GM18498 (cell line): ENCODE measurements around the gene CLTC.

Experiments
- ATAC-seq: cut with Tn5 transposase; IDR thresholded peaks from one replicate; pipeline ENCODE4 v1.9.1; 2021; ENCODE audit warnings: mild to moderate bottlenecking, moderate library complexity; ENCODE audit not compliant: unreplicated experiment

CLTC gene

GRCh38 chr17:59678918-59679317 is 59.2 kb downstream of the CLTC start:
- ATAC-seq: no peak

GRCh38 chr17:59680314-59680713 is 60.6 kb downstream of the CLTC start:
- ATAC-seq: no peak

GRCh38 chr17:59683283-59683682 is 63.6 kb downstream of the CLTC start:
- no peak for ATAC-seq

- no peak for ATAC-seq
Measured at GRCh38 chr17:59684967-59685366, 65.3 kb downstream of the CLTC start.

- no peak for ATAC-seq
Measured at GRCh38 chr17:59688008-59688407, 68.3 kb downstream of the CLTC start.

- no peak for ATAC-seq
Measured at GRCh38 chr17:59688496-59688895, 68.8 kb downstream of the CLTC start.

- no peak for ATAC-seq
Measured at GRCh38 chr17:59693582-59693981, 73.9 kb downstream of the CLTC start.

GRCh38 chr17:59694344-59694743 is 74.6 kb downstream of the CLTC start:
- ATAC-seq: no peak

GRCh38 chr17:59695945-59696681 is 76.4 kb downstream of the CLTC start:
- ATAC-seq: no peak

GRCh38 chr17:59696682-59697277 is 77.1 kb downstream of the CLTC start:
- no peak for ATAC-seq

- ATAC-seq: no peak
Measured at GRCh38 chr17:59698143-59698542, 78.4 kb downstream of the CLTC start.

- ATAC-seq: no peak
Measured at GRCh38 chr17:59699218-59699617, 79.5 kb downstream of the CLTC start.

GRCh38 chr17:59699786-59700185 is 80.1 kb downstream of the CLTC start:
- no peak for ATAC-seq

GRCh38 chr17:59702304-59702703 is 82.6 kb downstream of the CLTC start:
- no peak for ATAC-seq

GRCh38 chr17:59707149-59707970 is 87.7 kb downstream of the CLTC start, which contains the start of the genes PTRH2 and VMP1:
PTRH2 (minus strand) TSS chr17:59707430; CDS start chr17:59697978, 9,452 bp downstream.
VMP1 (plus strand) TSS chr17:59707654; CDS start chr17:59731447, 23,793 bp downstream.
- ATAC-seq: peak; percentile 97

- ATAC-seq: no peak
Measured at GRCh38 chr17:59707971-59708430, 88.3 kb downstream of the CLTC start.

- no peak for ATAC-seq
Measured at GRCh38 chr17:59711936-59712335, 92.2 kb downstream of the CLTC start.

- ATAC-seq: no peak
Measured at GRCh38 chr17:59712862-59713261, 93.2 kb downstream of the CLTC start.

- no peak for ATAC-seq
Measured at GRCh38 chr17:59714255-59714654, 94.6 kb downstream of the CLTC start.

- ATAC-seq: no peak
Measured at GRCh38 chr17:59716427-59716826, 96.7 kb downstream of the CLTC start.

GRCh38 chr17:59719526-59719925 is 99.8 kb downstream of the CLTC start:
- no peak for ATAC-seq
